ENCODE data around the gene OR7C1.
"Not testable (repeated sequence)": the region's sequence is repeated elsewhere in the genome, so short reads cannot be mapped to it uniquely, and the experiment has no call there.

The OR7C1 gene

GRCh38 chr19:14770136-14770535 lies 64.8 kb downstream of the OR7C1 start:
- Histone ChIP-seq H3K4me3 (no peak overlapping the region), H3K27ac (no peak overlapping the region)

- Histone ChIP-seq H3K4me3 (no peak overlapping the region), H3K27ac (no peak overlapping the region)
Measured at GRCh38 chr19:14769201-14769600, 65.8 kb downstream of the OR7C1 start.

GRCh38 chr19:14768001-14768400 lies 67.0 kb downstream of the OR7C1 start:
- Histone ChIP-seq H3K4me3 (no peak overlapping the region), H3K27ac (no peak overlapping the region)

GRCh38 chr19:14767466-14767971 lies 67.5 kb downstream of the OR7C1 start:
- Histone ChIP-seq H3K4me3 (no peak overlapping the region), H3K27ac (no peak overlapping the region)

GRCh38 chr19:14765841-14766240 lies 69.1 kb downstream of the OR7C1 start:
- not testable (repeated sequence) for H3K27ac ChIP-seq, H3K4me3 ChIP-seq

- not testable (repeated sequence) for H3K27ac ChIP-seq
Measured at GRCh38 chr19:14765403-14765802, 69.6 kb downstream of the OR7C1 start.

GRCh38 chr19:14764401-14764800 lies 70.6 kb downstream of the OR7C1 start:
- H3K27ac ChIP-seq = no peak overlapping the region
- no peak overlapping the region for H3K4me3 ChIP-seq

More at GRCh38 chr19:14765403-14765802, 69.6 kb downstream of the OR7C1 start:
- not testable (repeated sequence) for H3K4me3 ChIP-seq

GRCh38 chr19:14763497-14764145 lies 71.4 kb downstream of the OR7C1 start:
- no peak overlapping the region for H3K27ac ChIP-seq
- no peak overlapping the region for H3K4me3 ChIP-seq

GRCh38 chr19:14762111-14762510 lies 72.9 kb downstream of the OR7C1 start:
- H3K4me3 ChIP-seq = no peak overlapping the region

GRCh38 chr19:14761607-14762006 lies 73.4 kb downstream of the OR7C1 start:
- H3K27ac ChIP-seq = peak overlapping the region in 1 of 21 experiments; percentile 21
- no peak overlapping the region for H3K4me3 ChIP-seq

More at GRCh38 chr19:14762111-14762510, 72.9 kb downstream of the OR7C1 start:
- no peak overlapping the region for H3K27ac ChIP-seq

- Histone ChIP-seq H3K4me3 (peak overlapping the region in 1 of 7 experiments; percentile 19), H3K27ac (no peak overlapping the region)
Measured at GRCh38 chr19:14758816-14759215, 76.2 kb downstream of the OR7C1 start.

- Histone ChIP-seq H3K4me3 (no peak overlapping the region), H3K27ac (no peak overlapping the region)
Measured at GRCh38 chr19:14748601-14749000, 86.4 kb downstream of the OR7C1 start.
